HepG2 (cell line): Measurements from ENCODE around the gene SCAND1. TPM values are rescaled to one million over a fixed set of nuclear protein-coding genes. Genes with fewer than 3 reads are reported as not detected.

Experiments
- AKNA ChIP-seq: sonication (generic); formaldehyde crosslinking; IDR thresholded peaks from 2 replicates; pipeline ENCODE4 v1.4.0; 2020; ENCODE audit warnings: missing genetic modification reagents, borderline replicate concordance
- BORCS8-MEF2B ChIP-seq: sonication (generic); formaldehyde crosslinking; IDR thresholded peaks from 2 replicates; pipeline ENCODE4 v1.8.0; 2022; ENCODE audit warnings: mild to moderate bottlenecking, missing genetic modification reagents
- GATAD1 ChIP-seq: IDR thresholded peaks from 2 replicates; pipeline ENCODE4 v1.6.1; 2016; ENCODE audit warnings: missing genetic modification reagents, missing compliant biosample characterization
- KDM5A ChIP-seq: fragments of 200-600 bp; sonication (generic); IDR thresholded peaks from 2 replicates; pipeline ENCODE4 v1.7.0; 2018; ENCODE audit warnings: antibody characterized with exemption, mild to moderate bottlenecking, low read length, borderline replicate concordance
- NFATC3 ChIP-seq: sonication (generic); formaldehyde crosslinking; IDR thresholded peaks from 2 replicates; pipeline ENCODE4 v1.5.1; 2020; ENCODE audit warnings: mild to moderate bottlenecking, missing genetic modification reagents
- PBX2 ChIP-seq: IDR thresholded peaks from 2 replicates; pipeline ENCODE4 v1.6.1; 2016; ENCODE audit warnings: control low read depth
- TCF7L2 ChIP-seq: IDR thresholded peaks from 2 replicates; pipeline ENCODE4 v1.6.1; 2011; ENCODE audit warnings: mild to moderate bottlenecking, low read depth, low read length, moderate library complexity
- ZFP82 ChIP-seq: sonication (generic); formaldehyde crosslinking; IDR thresholded peaks from 2 replicates; pipeline ENCODE4 v1.5.1; 2020; ENCODE audit warnings: mild to moderate bottlenecking, missing genetic modification reagents, borderline replicate concordance
- ZNF264 ChIP-seq: sonication (generic); formaldehyde crosslinking; IDR thresholded peaks from 2 replicates; pipeline ENCODE4 v1.4.0; 2020; ENCODE audit warnings: missing genetic modification reagents
- ZNF574 ChIP-seq: sonication (generic); formaldehyde crosslinking; IDR thresholded peaks from 2 replicates; pipeline ENCODE4 v1.4.0; 2020; ENCODE audit warnings: missing genetic modification reagents
- ZNF670 ChIP-seq: sonication (generic); formaldehyde crosslinking; IDR thresholded peaks from 2 replicates; pipeline ENCODE4 v1.8.0; 2022; ENCODE audit warnings: mild to moderate bottlenecking, missing genetic modification reagents, borderline replicate concordance
- ZNF766 ChIP-seq: sonication (generic); formaldehyde crosslinking; IDR thresholded peaks from 2 replicates; pipeline ENCODE4 v1.5.0; 2020; ENCODE audit warnings: missing genetic modification reagents, borderline replicate concordance
- ZNF775 ChIP-seq: sonication (generic); formaldehyde crosslinking; IDR thresholded peaks from 2 replicates; pipeline ENCODE4 v1.4.0; 2020; ENCODE audit warnings: missing genetic modification reagents, mild to moderate bottlenecking, moderate library complexity, borderline replicate concordance
- polyA plus RNA-seq, 8 experiments: library from polyadenylated mRNA; depleted of rRNA in 3 of 8; stranded (reverse) in 7 of 8; unstranded in 1 of 8; fragments of >200 nt; fragmentation: Illumina TruSeq in 4 of 8; extraction: Trizol in 4 of 8; gene quantifications; 2 replicates each; pipeline versions ENCODE4 v1.2.1 to v1.2.3, GENCODE V29; 2011 to 2016; ENCODE audit warnings: low read depth in 4 of 8, missing spikeins in 1 of 8, mixed read lengths in 1 of 8; ENCODE audit not compliant: insufficient read depth in 1 of 8
- total RNA-seq, 5 experiments: library from RNA; depleted of rRNA; stranded (reverse); fragments of >200 nt; fragmentation: Illumina TruSeq; extraction: Trizol; gene quantifications; 2 replicates each; pipeline ENCODE4 v1.2.3, GENCODE V29; 2016; ENCODE audit warnings: low read depth in 1 of 5
- TF ChIP-seq, protein P1 (sequence below): sonication (generic); formaldehyde crosslinking; IDR thresholded peaks from 2 replicates; pipeline ENCODE4 v1.4.0; 2020; ENCODE audit warnings: missing genetic modification reagents, mild to moderate bottlenecking, borderline replicate concordance

The SCAND1 gene
- total and polyA plus RNA-seq, 2 of the 13 experiments (the other 11 are each of a cell fraction or from before 2014, with no cell fraction given) = 19.3 to 109 TPM

DNA sequence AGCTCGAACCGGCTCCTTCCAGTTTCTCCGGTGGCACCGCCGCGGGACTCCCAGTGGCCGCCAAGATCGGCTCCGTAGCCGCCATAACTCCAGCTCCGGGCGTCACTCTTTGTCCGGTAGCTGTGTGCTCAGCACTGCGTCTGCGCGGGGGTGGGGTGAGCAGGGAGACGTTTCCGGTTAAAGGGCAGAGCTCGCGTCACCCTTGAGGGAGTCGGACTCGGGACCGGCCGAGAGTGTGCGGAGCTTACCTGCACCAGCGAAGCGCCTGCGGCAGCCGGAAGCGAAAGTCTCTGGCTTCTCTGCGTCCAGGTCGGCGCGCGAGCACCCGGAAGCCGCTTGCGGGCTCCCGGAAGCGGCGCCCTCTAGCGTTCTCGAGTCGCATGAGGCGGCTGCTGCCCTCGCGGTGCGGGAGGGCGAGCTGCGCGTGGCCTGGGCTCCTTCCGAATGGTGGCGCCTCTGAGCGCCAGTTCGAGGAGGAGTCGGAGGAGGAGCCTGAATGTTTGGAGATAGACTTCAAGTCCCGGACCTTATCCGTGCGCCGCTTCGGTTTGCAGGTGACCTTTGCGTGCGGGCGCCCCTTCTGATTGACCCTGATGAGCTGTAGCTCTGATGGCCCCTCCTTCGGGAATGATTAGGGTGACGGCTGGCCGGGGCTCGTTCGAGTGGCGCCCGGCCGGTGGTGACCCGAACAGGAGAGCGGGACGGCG lies at the start of gene SCAND1 (continued):
- TF ChIP-seq, protein P1, sequence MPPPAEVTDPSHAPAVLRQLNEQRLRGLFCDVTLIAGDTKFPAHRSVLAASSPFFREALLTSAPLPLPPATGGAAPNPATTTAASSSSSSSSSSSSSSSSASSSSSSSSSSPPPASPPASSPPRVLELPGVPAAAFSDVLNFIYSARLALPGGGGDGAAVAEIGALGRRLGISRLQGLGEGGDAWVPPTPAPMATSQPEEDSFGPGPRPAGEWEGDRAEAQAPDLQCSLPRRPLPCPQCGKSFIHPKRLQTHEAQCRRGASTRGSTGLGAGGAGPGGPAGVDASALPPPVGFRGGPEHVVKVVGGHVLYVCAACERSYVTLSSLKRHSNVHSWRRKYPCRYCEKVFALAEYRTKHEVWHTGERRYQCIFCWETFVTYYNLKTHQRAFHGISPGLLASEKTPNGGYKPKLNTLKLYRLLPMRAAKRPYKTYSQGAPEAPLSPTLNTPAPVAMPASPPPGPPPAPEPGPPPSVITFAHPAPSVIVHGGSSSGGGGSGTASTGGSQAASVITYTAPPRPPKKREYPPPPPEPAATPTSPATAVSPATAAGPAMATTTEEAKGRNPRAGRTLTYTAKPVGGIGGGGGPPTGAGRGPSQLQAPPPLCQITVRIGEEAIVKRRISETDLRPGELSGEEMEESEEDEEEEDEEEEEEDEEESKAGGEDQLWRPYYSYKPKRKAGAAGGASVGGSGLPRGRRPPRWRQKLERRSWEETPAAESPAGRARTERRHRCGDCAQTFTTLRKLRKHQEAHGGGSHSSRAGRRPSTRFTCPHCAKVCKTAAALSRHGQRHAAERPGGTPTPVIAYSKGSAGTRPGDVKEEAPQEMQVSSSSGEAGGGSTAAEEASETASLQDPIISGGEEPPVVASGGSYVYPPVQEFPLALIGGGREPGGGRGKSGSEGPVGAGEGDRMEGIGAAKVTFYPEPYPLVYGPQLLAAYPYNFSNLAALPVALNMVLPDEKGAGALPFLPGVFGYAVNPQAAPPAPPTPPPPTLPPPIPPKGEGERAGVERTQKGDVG = peak; percentile 84
- TF ChIP-seq GATAD1 (CRISPR knock-in tag) (peak; percentile 95), ZFP82 (CRISPR knock-in tag) (no peak), ZNF264 (CRISPR knock-in tag) (peak; percentile 78), ZNF574 (CRISPR knock-in tag) (peak; percentile 98), ZNF775 (CRISPR knock-in tag) (no peak), ZNF670 (CRISPR knock-in tag) (peak; percentile 99), KDM5A (peak; percentile 77), NFATC3 (peak; percentile 74; the same call in 1 of the 2 replicates), BORCS8-MEF2B (CRISPR knock-in tag) (peak; percentile 96), PBX2 (CRISPR knock-in tag) (0 out of 2 replicates have a peak, but pooled peaks have one; percentile 2), ZNF766 (peak; percentile 88), TCF7L2 (no peak), AKNA (CRISPR knock-in tag) (no peak; the same call in 1 of the 2 replicates)
